Immature natural killer cell (primary cell): ENCODE data around the gene TRAM2. TPM values are rescaled to one million over a fixed set of nuclear protein-coding genes. Genes with fewer than 3 reads are reported as not detected.
A peak's percentile ranks its signal among the peaks of the same experiment; 100 is the strongest.

Experiments
- DNase-seq, 3 donors: peaks; one replicate each; pipeline ENCODE4 v3.0.0; 2022; ENCODE audit warnings: mixed read lengths in 1 of 3
- H3K27ac Mint-ChIP-seq, 6 donors: one replicate each; pipeline ENCODE4 v1.8.0; 2020; ENCODE audit warnings: mixed read lengths in 6 of 6, mild to moderate bottlenecking in 5 of 6, inconsistent platforms in 4 of 6, moderate library complexity in 3 of 6
- H3K27me3 Mint-ChIP-seq, 3 donors: one replicate each; pipeline ENCODE4 v1.8.0; 2020 to 2021; ENCODE audit warnings: low read depth in 3 of 3, mild to moderate bottlenecking in 3 of 3, mixed read lengths in 3 of 3, moderate library complexity in 3 of 3, inconsistent platforms in 1 of 3
- H3K36me3 Mint-ChIP-seq, 3 donors: one replicate each; pipeline ENCODE4 v1.8.0; 2020; ENCODE audit warnings: mixed read lengths in 3 of 3, inconsistent platforms in 2 of 3, mild to moderate bottlenecking in 2 of 3
- H3K4me1 Mint-ChIP-seq, 2 donors: one replicate each; pipeline ENCODE4 v1.8.0; 2020; ENCODE audit warnings: inconsistent platforms in 2 of 2, mild to moderate bottlenecking in 2 of 2, mixed read lengths in 2 of 2, moderate library complexity in 1 of 2
- H3K4me3 Mint-ChIP-seq, 5 donors: one replicate each; pipeline ENCODE4 v1.8.0; 2020; ENCODE audit warnings: mild to moderate bottlenecking in 5 of 5, mixed read lengths in 5 of 5, inconsistent platforms in 3 of 5, moderate library complexity in 3 of 5
- H3K9me3 Mint-ChIP-seq, 6 donors: one replicate each; pipeline ENCODE4 v1.8.0; 2020; ENCODE audit warnings: mild to moderate bottlenecking in 6 of 6, mixed read lengths in 6 of 6, inconsistent platforms in 4 of 6, moderate library complexity in 3 of 6
- polyA plus RNA-seq, 3 donors: library from polyadenylated mRNA; unstranded; fragments of 300-500 nt; fragmentation: Illumina TruSeq; gene quantifications; one replicate each; pipeline ENCODE4 v1.2.3, GENCODE V29; 2021

Gene TRAM2
- polyA plus RNA-seq, 3 donors from 2014 or later = 1.7 to 7.0 (median 4.4) TPM

DNA sequence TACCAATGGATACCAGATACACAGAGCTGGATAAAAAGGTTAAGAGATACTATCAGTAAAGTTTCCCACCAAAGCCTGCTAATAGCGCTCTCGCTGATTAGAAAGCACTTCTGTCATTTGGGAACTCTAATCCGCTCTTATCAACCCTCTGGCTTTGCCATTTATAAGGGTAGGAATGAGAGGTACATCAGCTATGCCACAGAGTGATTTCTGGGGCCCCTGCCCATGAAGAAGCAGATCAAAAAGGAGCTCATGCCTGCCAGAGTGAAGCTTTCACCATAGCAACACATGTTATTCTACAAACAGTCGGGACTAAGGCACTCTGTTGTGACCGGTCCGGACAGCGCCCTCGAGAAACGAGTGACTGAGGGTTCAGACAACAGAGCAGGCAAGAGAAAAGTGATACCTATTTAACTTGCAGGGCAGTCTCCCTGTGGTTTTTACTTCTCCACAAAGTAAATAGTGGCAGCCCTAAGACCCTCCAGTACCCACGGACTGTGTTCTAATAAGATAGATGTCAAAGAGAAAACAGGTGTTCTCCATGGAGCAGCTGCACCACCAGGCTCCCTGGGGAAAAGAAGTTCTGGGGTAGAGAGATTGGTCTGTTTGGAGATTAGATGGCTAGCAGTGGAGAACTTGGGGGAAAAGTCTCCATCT is 5.6 kb downstream of the TRAM2 start:
- no peak overlapping the region for H3K4me3 Mint-ChIP-seq
- no peaks in the 10 kb centered on the region for H3K9me3 Mint-ChIP-seq
- no peak for DNase-seq
- H3K27ac Mint-ChIP-seq = peak overlapping the region in 1 of 6 donors; percentile 45
- H3K4me1 Mint-ChIP-seq = peaks cover 74 to 79% of the 10 kb centered on the region in 2 donors
- H3K36me3 Mint-ChIP-seq = no peaks in the 10 kb centered on the region
- H3K27me3 Mint-ChIP-seq = peaks cover 4 to 15% (median 7%) of the 10 kb centered on the region in 3 donors

DNA sequence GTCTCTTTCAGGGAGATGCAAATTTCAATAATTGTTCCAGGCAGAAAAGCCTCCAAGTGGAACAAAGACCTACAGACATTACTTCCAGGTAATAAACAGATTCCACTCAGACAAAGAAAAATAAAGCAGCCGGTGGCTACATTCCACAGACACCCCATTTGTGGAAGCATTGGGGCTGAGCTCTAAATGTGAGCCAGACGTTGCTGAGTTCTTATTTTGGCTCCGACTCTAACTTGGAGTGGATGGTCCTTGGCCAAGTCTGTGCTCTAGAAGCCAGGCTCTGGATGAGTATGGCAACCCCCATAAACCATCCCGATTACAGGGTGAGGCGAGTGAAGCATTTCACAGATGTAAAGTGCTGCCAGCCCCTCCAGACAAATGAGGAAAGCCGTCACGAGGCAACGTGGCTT is 6.6 kb downstream of the TRAM2 start:
- peaks cover 74 to 78% of the 10 kb centered on the region in 2 donors for H3K4me1 Mint-ChIP-seq
- DNase-seq = no peak
- H3K27me3 Mint-ChIP-seq = peaks cover 4 to 11% (median 5%) of the 10 kb centered on the region in 3 donors
- H3K9me3 Mint-ChIP-seq = no peaks in the 10 kb centered on the region
- no peak overlapping the region for H3K4me3 Mint-ChIP-seq
- no peaks in the 10 kb centered on the region for H3K36me3 Mint-ChIP-seq
- no peak overlapping the region for H3K27ac Mint-ChIP-seq

DNA sequence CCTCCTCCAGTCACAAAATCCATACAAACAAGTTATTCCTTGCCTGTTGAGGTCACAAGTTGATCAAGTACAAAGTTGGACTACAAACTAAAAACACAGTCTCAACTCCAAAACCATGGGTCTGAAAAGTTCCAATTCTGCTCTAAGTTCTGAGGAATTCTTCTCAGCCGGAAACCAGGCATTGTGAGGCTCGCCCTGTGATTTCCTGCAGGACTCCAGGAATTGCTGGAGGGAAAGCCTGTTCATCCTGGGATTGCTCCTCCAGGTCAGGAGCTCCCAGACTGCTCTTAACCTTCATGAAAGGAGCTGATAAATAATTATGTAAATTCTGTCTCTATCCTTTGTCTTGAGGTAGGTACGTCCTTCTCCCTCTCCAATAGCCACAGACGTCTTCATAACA is 8.5 kb downstream of the TRAM2 start:
- no peaks in the 10 kb centered on the region for H3K36me3 Mint-ChIP-seq
- H3K9me3 Mint-ChIP-seq = no peaks in the 10 kb centered on the region
- DNase-seq = no peak
- H3K4me1 Mint-ChIP-seq = peaks cover 71 to 78% of the 10 kb centered on the region in 2 donors
- no peak overlapping the region for H3K27ac Mint-ChIP-seq
- H3K27me3 Mint-ChIP-seq = peaks cover 0 to 3% (median 0%) of the 10 kb centered on the region in 3 donors
- H3K4me3 Mint-ChIP-seq = no peak overlapping the region

DNA sequence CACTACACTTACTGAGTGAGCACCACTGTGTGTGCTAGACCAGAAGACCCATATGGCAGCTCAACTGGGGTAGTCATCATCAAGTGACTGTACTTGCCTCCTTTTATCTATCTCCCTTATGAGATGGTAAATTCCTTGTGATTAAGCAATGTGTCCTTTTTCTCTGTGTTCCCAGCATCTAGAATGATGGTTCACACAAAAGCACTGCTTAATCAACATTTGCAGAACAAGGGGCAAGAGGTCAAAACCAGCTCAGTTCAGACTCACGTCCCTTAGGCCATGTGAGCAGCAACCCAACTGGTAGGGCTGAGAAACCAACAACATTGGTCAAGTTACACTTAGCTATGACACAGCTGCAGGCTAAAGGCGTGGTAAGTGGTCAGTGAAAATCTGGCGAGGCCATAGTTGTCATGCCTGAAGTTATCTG is 10.0 kb downstream of the TRAM2 start:
- Mint-ChIP-seq H3K4me1 (peaks cover 65 to 71% of the 10 kb centered on the region in 2 donors), H3K27me3 (peaks cover 0 to 3% (median 0%) of the 10 kb centered on the region in 3 donors), H3K9me3 (no peaks in the 10 kb centered on the region), H3K4me3 (peak overlapping the region in 2 of 5 donors; percentile 19 to 33), H3K36me3 (no peaks in the 10 kb centered on the region), H3K27ac (peak overlapping the region in 1 of 6 donors; percentile 32)
- DNase-seq = no peak

DNA sequence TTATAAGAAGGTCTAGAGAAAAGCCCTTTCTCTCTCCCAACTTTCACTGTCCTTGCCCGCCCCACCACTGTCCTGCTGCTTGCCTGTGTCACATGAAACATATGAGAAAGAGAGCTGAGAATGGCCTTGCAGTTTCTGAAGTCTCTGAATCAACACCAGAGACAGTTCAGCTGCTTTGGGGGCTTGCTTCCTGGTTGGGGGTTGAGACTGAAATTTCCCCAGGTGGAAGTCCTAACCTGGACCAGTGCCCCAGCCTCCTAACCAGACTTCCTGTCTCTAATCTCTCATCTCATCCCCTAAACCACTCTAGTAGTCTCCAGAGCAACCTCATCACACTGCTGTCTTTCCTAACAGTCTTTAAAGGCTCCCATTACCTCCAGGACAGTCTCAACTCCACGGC is 10.7 kb downstream of the TRAM2 start:
- no peaks in the 10 kb centered on the region for H3K9me3 Mint-ChIP-seq
- DNase-seq = no peak
- no peak overlapping the region for H3K27ac Mint-ChIP-seq
- peaks cover 59 to 67% of the 10 kb centered on the region in 2 donors for H3K4me1 Mint-ChIP-seq
- H3K4me3 Mint-ChIP-seq = peak overlapping the region in 2 of 5 donors; percentile 6 to 33
- H3K27me3 Mint-ChIP-seq = peaks cover 0 to 3% (median 0%) of the 10 kb centered on the region in 3 donors
- H3K36me3 Mint-ChIP-seq = no peaks in the 10 kb centered on the region

DNA sequence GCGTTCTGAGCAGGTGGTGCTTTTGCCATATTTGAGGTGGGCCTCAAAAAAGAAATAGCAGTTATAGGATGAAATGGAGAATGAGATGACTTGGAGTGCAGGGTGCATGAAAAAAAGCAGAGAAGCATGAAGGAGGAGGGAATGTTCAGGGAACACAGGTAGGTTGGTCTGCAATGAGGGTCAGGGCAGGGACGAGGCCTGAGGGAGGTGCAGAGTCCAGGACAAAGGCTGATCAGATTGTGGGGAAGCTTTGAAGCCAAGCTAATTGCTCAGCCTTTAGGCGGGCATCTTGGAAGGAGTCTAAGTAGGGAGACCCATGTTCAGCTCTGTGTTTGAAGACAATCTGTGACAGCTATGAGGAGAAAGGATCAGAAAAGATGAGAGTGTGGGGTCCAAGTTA is 12.0 kb downstream of the TRAM2 start:
- Mint-ChIP-seq H3K4me3 (no peak overlapping the region), H3K9me3 (no peaks in the 10 kb centered on the region), H3K27me3 (peaks cover 0 to 3% (median 0%) of the 10 kb centered on the region in 3 donors), H3K36me3 (no peaks in the 10 kb centered on the region), H3K27ac (peak overlapping the region in 1 of 6 donors; percentile 42), H3K4me1 (peaks cover 61 to 64% of the 10 kb centered on the region in 2 donors)
- DNase-seq = no peak

DNA sequence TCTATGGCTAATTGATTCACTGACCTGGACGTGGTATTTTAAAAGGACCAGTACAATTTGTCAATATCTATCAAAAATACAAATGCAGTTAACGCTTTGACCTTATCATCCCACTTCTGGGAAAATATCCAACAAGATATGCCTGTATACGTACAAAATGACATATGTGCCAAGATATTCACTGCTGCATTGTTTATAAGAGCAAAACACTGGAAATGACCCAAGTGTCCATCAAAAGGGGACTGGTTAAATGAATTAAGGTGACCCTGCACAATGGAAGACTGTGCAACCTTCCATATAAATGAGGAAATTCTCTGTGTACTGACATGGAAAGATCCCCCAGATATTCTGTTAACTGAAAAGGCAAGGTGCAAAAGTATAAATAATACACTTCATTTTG is 13.9 kb downstream of the TRAM2 start:
- no peak overlapping the region for H3K4me3 Mint-ChIP-seq
- H3K27ac Mint-ChIP-seq = peak overlapping the region in 1 of 6 donors; percentile 10
- no peaks in the 10 kb centered on the region for H3K9me3 Mint-ChIP-seq
- no peaks in the 10 kb centered on the region for H3K36me3 Mint-ChIP-seq
- H3K27me3 Mint-ChIP-seq = peaks cover 0 to 3% (median 0%) of the 10 kb centered on the region in 3 donors
- no peak for DNase-seq
- peaks cover 57 to 73% of the 10 kb centered on the region in 2 donors for H3K4me1 Mint-ChIP-seq

DNA sequence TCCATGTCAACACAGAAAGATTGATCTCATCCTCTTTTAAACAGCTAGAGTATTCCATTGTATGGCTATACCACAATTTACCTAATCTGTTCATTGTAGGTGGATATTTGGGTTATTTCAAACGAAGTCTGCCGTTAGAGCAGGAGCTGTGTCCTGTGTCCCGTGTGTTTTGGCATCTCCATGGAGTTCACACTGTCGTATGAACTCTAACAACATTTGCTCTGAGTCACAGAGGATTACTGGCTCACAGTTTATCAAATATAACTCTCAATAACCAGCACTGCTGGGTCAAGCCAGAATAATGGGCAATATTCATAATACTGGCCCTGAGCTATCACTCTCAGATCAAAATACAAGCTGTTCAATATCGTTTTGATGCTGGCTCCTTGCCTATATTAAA is 16.4 kb downstream of the TRAM2 start:
- no peak overlapping the region for H3K27ac Mint-ChIP-seq
- H3K4me3 Mint-ChIP-seq = no peak overlapping the region
- peaks cover 36 to 58% of the 10 kb centered on the region in 2 donors for H3K4me1 Mint-ChIP-seq
- H3K9me3 Mint-ChIP-seq = no peaks in the 10 kb centered on the region
- H3K36me3 Mint-ChIP-seq = no peaks in the 10 kb centered on the region
- no peak for DNase-seq
- H3K27me3 Mint-ChIP-seq = no peaks in the 10 kb centered on the region

DNA sequence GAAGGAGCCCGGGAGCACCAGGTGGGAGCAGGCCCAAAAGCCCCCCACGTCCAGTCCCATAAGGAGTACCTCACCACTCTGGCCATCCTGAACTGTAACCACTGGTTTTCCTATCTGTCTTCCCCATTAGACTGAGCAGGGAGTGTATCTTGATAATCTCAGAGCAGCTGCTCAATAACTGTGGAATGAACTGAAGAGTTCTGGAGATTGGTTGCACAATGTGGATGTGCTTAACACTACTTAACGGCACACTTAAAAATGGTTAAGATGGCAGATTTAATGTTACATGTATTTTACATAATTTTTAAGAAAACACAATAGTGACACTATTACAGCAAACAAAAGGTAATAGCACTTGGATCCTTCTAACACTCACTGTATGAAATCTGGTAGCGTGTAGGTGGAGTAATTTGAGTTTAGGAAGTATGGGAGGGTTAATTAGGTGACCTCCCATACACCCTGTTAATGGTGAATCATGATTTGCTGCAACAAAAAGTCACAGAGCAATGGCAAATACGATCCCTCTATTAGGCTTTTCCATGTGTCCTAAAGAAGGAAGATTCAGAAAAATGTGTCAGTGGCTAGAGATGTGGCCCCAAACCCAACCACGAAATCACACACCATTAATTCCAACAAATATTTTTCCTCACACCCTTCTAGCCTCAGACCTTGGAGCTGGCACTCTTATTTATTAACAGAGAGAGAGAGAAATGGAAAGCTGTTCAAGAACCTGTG is 18.4 kb downstream of the TRAM2 start:
- no peaks in the 10 kb centered on the region for H3K27me3 Mint-ChIP-seq
- H3K4me1 Mint-ChIP-seq = peaks cover 22 to 46% of the 10 kb centered on the region in 2 donors
- no peaks in the 10 kb centered on the region for H3K9me3 Mint-ChIP-seq
- DNase-seq = no peak
- no peaks in the 10 kb centered on the region for H3K36me3 Mint-ChIP-seq
- H3K4me3 Mint-ChIP-seq = no peak overlapping the region
- no peak overlapping the region for H3K27ac Mint-ChIP-seq

DNA sequence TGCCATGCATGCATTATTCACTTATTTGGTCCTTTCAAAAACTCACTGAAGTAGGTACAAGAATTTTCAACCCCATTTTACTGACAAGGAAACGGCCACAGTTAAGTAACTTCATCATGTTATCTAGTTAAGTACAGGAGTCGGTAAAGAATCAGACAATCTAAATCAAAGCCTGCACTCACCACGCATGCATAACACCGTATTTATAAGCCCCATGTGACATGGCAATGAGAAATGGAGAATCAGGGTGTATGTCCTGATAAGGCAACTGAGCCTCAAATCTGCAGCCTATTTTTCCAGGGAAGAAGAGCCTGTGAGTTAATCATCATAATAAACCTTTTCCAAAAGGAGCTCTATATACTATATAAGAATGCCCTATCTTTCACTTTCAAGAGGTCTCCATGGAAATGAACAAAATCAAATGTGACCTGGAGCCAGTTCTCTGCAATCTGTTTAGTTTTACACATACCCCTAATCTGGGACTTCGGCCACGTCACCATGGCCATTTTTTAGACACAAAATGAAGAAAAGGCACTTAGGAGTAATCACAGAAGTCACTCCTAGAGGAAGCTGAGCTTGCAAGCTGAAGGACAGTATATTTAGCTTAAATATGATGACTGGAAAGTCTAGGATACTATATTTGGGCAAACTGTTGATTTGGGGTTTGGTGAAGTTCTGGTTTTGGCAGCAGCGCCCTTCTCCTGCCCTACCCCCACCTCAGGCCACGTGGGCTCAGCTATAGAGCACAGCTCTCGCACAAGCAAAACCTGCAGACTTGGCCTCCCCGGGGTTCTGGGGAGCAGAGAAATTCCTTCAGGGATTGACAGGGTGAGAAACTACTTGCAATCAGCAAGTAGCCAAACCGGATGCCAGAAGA is 19.2 kb downstream of the TRAM2 start:
- Mint-ChIP-seq H3K27me3 (no peaks in the 10 kb centered on the region), H3K4me3 (no peak overlapping the region), H3K27ac (no peak overlapping the region), H3K4me1 (peaks cover 20 to 46% of the 10 kb centered on the region in 2 donors), H3K9me3 (no peaks in the 10 kb centered on the region), H3K36me3 (no peaks in the 10 kb centered on the region)
- no peak for DNase-seq

DNA sequence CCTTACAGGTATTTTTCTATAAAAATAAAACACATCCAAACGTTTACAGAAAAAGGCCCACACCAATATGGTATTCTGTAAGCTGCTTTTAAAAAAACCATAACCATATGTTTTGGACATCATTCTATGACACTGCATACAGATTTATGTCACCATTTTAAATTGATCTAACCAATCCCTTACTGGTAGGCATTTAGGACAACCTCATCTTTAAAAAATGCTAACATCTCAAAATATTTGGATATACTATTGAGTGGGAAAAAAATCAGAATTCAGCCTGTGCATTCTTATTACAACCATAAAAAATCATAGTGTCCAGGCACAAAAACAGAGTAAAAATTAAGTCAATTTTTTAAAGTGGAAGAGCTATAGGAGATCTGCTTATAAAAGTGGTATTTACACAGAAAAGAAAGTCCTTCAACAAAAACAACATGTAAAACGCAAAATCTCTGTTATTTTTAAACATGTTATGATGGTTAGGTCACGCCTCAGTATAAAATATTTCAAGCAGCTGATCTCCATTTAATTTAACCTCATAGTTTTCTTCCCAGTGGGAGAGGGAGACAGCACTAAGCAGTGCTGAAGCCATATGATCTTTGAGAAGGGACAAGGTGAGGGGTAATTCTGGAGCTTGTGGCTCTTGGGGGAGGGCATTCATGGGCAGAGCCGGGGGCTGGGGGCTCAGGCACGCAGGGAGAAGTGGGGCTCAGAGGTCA is 21.2 kb downstream of the TRAM2 start:
- Mint-ChIP-seq H3K9me3 (no peaks in the 10 kb centered on the region), H3K4me3 (no peak overlapping the region), H3K4me1 (peaks cover 39 to 61% of the 10 kb centered on the region in 2 donors), H3K27me3 (no peaks in the 10 kb centered on the region), H3K36me3 (no peaks in the 10 kb centered on the region), H3K27ac (no peak overlapping the region)
- DNase-seq = no peak

DNA sequence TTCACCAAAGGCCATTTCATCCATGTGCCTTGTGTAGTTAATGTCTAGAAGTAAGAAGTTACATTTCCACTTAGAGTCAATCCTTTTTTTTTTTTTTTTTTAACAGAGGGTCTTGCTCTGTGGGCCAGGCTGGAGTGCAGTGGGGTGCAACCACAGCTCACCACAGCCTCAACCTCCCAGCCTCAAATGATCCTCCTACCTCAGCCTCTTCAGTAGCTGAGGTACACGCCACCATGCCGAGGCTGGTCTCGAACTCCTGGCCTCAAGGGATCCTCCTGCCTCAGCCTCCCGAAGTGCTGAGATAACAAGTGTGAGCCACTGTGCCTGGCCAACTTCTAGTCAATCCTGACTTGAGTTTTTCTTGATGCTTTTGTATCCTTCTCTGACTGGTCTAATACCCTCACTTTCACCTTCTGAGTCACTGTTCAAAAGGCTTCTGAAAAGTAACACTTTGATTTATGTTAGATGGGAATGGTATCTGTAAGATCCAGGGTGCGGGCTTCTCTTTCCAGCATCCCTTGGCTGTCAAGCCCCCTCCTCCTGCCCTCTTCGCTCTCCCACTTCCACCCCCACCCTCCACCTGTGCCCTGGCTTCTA is 22.1 kb downstream of the TRAM2 start:
- Mint-ChIP-seq H3K27ac (peak overlapping the region in 1 of 6 donors; percentile 40), H3K4me1 (peaks cover 47 to 66% of the 10 kb centered on the region in 2 donors), H3K4me3 (no peak overlapping the region), H3K9me3 (no peaks in the 10 kb centered on the region), H3K27me3 (no peaks in the 10 kb centered on the region), H3K36me3 (no peaks in the 10 kb centered on the region)
- DNase-seq = no peak

DNA sequence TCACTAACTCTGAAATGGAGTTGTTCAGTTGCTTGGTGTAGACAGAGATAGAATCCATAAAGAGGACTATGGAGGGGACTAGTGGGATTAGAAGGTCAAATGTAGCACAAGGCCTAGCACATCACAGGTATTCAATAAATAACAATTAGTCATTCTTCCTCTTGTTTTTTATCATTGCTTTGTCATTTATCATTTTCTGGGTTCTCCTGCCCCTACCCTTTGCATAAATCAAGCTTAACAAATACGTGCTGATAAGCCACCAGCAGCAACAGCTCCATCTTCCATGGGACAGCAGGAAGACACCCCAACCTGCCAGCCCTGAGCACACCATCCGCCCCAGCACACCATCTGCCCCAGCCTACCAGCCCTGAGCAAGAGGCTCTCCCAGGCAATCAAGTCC is 23.1 kb downstream of the TRAM2 start:
- H3K27ac Mint-ChIP-seq = peak overlapping the region in 1 of 6 donors; percentile 41
- H3K4me1 Mint-ChIP-seq = peaks cover 51 to 62% of the 10 kb centered on the region in 2 donors
- no peak overlapping the region for H3K4me3 Mint-ChIP-seq
- no peak for DNase-seq
- peaks cover 0 to 4% (median 0%) of the 10 kb centered on the region in 3 donors for H3K27me3 Mint-ChIP-seq
- H3K9me3 Mint-ChIP-seq = no peaks in the 10 kb centered on the region
- H3K36me3 Mint-ChIP-seq = peaks cover 0 to 5% (median 0%) of the 10 kb centered on the region in 3 donors
